Stimulated activated CD8-positive, alpha-beta memory T cell treated with anti-CD3 and anti-CD28 coated beads, Interleukin-15, amount 100 ng/mL, for 4 hours (primary cell): ENCODE results near the gene TRIM9.

Experiments used
- DNase-seq, 2 donors: peaks; one replicate each; pipeline ENCODE4 v3.0.0-alpha.2; 2020; ENCODE audit warnings: low read depth in 2 of 2

The TRIM9 gene

GRCh38 chr14:50936016-50936340 is 158.9 kb downstream of the TRIM9 start:
- no peak for DNase-seq

GRCh38 chr14:50935126-50936015 is 159.5 kb downstream of the TRIM9 start:
- DNase-seq, result no peak

- DNase-seq, result no peak
These were observed 162.1 kb downstream of the TRIM9 start for GRCh38 chr14:50932592-50933495.

GRCh38 chr14:50932156-50932555 is 162.7 kb downstream of the TRIM9 start:
- DNase-seq, result no peak

GRCh38 chr14:50931559-50931958 is 163.3 kb downstream of the TRIM9 start:
- DNase-seq, result no peak

GRCh38 chr14:50929506-50929905 is 165.4 kb downstream of the TRIM9 start:
- DNase-seq, result no peak

- no peak for DNase-seq
These were observed 166.8 kb downstream of the TRIM9 start for GRCh38 chr14:50928002-50928635.

GRCh38 chr14:50926851-50927386 is 168.0 kb downstream of the TRIM9 start:
- no peak for DNase-seq
